Gastrocnemius medialis (tissue), 4 donors: Measurements from ENCODE around the gene NPAS3. TPM values are rescaled to one million over a fixed set of nuclear protein-coding genes. Genes with fewer than 3 reads are reported as not detected.

Source experiments
- ATAC-seq, 2 donors: fragments of 150-250 bp; one replicate each; pipeline ENCODE4 v1.9.1; 2016
- DNase-seq, 2 donors: peaks; one replicate each; pipeline ENCODE4 v3.0.0-alpha.2; 2019
- H3K27ac ChIP-seq, 4 donors: fragments of 200-600 bp; sonication (generic); 1 replicate in 1 of 4; 2 replicates in 3 of 4; pipeline ENCODE4 v1.5.1; 2016 to 2018; ENCODE audit warnings: mild to moderate bottlenecking in 2 of 4, moderate library complexity in 1 of 4
- H3K27me3 ChIP-seq, 3 donors: fragments of 200-600 bp; sonication (generic) in 2 of 3; 1 replicate in 1 of 3; 2 replicates in 2 of 3; pipeline versions ENCODE4 v1.5.1 to v1.6.0; 2016 to 2019; ENCODE audit warnings: mild to moderate bottlenecking in 1 of 3, moderate library complexity in 1 of 3
- H3K36me3 ChIP-seq, 2 donors: fragments of 200-600 bp; sonication (generic) in 1 of 2; one replicate each; pipeline ENCODE4 v1.5.1; 2017 to 2018
- H3K4me1 ChIP-seq, 2 donors: fragments of 200-600 bp; sonication (generic) in 1 of 2; one replicate each; pipeline ENCODE4 v1.5.1; 2016 to 2017; ENCODE audit warnings: mild to moderate bottlenecking in 2 of 2
- H3K4me3 ChIP-seq, 4 donors: fragments of 200-600 bp; sonication (generic) in 3 of 4; 1 replicate in 1 of 4; 2 replicates in 3 of 4; pipeline ENCODE4 v1.5.1; 2016 to 2019; ENCODE audit warnings: mild to moderate bottlenecking in 2 of 4
- H3K9me3 ChIP-seq, 3 donors: fragments of 200-600 bp; sonication (generic) in 2 of 3; 1 replicate in 1 of 3; 2 replicates in 2 of 3; pipeline ENCODE4 v1.5.1; 2016 to 2019
- POLR2A ChIP-seq, 2 donors: fragments of 450-650 bp; IDR thresholded peaks; one replicate each; pipeline ENCODE4 v1.6.1; 2017; ENCODE audit warnings: antibody characterized with exemption in 2 of 2, mild to moderate bottlenecking in 2 of 2, moderate library complexity in 2 of 2
- in situ Hi-C, 4 donors: fragments of 200-750 bp; cut with MboI; loops; one replicate each; pipeline versions ENCODE4 v1.15.0 to v1.8.0; 2017; ENCODE audit warnings: low sequenced_read_pairs in 4 of 4
- intact Hi-C: fragments of 100-400 bp; cut with DNase I; formaldehyde crosslinking; loops from one replicate; pipeline ENCODE4 v1.15.1; 2023; ENCODE audit warnings: low total_unique reads
- total RNA-seq, 4 donors: library from RNA; depleted of rRNA; stranded (reverse); fragments of >200 nt; gene quantifications; one replicate each; pipeline versions ENCODE4 v1.1.0 to v1.2.3, GENCODE V29; 2016
- TF ChIP-seq, protein P1 (sequence below), 5 experiments: fragments of 450-650 bp in 3 of 5; fragments of 200-600 bp in 2 of 5; sonication (generic) in 2 of 5; IDR thresholded peaks in 4 of 5; conservative IDR thresholded peaks in 1 of 5; 1 replicate in 4 of 5; 2 replicates in 1 of 5; pipeline ENCODE4 v1.5.1; 2016 to 2019; ENCODE audit warnings: antibody characterized with exemption in 5 of 5, mild to moderate bottlenecking in 3 of 5, moderate library complexity in 3 of 5

The NPAS3 gene
- total RNA-seq, 4 donors from 2014 or later: 0.82 to 1.00 TPM; not detected in 2

DNA sequence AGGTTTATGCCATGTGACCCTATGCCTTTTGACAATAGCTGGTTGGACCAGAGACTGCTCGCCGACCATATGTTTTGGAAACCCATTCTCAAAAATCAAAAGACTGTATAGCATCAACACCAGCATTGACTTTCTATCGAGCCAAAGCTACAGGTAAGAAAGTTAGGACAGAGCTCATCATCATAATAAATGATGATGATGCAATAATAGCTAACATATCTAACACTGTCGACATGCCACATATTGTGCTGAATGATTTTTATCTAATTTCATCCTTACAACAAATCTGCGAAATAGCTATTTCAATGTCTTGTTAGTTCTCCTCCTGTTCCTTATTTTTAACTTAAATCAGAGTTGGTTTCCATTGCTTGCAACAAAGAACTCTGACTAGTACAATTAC, 909.3 kb downstream of the NPAS3 start:
- H3K4me1 ChIP-seq: no peaks in the 10 kb centered on the region
- H3K4me3 ChIP-seq: no peak overlapping the region
- H3K36me3 ChIP-seq: no peaks in the 10 kb centered on the region
- no peak overlapping the region for H3K27ac ChIP-seq
- no peaks in the 10 kb centered on the region for H3K9me3 ChIP-seq
- TF ChIP-seq POLR2A (IDR thresholded peaks at IDR 0.05): no peak
- TF ChIP-seq, protein P1, sequence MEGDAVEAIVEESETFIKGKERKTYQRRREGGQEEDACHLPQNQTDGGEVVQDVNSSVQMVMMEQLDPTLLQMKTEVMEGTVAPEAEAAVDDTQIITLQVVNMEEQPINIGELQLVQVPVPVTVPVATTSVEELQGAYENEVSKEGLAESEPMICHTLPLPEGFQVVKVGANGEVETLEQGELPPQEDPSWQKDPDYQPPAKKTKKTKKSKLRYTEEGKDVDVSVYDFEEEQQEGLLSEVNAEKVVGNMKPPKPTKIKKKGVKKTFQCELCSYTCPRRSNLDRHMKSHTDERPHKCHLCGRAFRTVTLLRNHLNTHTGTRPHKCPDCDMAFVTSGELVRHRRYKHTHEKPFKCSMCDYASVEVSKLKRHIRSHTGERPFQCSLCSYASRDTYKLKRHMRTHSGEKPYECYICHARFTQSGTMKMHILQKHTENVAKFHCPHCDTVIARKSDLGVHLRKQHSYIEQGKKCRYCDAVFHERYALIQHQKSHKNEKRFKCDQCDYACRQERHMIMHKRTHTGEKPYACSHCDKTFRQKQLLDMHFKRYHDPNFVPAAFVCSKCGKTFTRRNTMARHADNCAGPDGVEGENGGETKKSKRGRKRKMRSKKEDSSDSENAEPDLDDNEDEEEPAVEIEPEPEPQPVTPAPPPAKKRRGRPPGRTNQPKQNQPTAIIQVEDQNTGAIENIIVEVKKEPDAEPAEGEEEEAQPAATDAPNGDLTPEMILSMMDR (IDR thresholded peaks at IDR 0.05 in 4 of 5, conservative IDR thresholded peaks at IDR 0.05 in 1 of 5): no peak
- no peak for DNase-seq
- ATAC-seq: no peak
- in situ Hi-C loops (loop anchor here in 3 of 4 donors (10.0 kb wide), 3 partner anchors 247 to 467 kb away; no protein-coding TSS in a partner anchor), intact Hi-C loops (no loop called here)
- H3K27me3 ChIP-seq: no peaks in the 10 kb centered on the region

DNA sequence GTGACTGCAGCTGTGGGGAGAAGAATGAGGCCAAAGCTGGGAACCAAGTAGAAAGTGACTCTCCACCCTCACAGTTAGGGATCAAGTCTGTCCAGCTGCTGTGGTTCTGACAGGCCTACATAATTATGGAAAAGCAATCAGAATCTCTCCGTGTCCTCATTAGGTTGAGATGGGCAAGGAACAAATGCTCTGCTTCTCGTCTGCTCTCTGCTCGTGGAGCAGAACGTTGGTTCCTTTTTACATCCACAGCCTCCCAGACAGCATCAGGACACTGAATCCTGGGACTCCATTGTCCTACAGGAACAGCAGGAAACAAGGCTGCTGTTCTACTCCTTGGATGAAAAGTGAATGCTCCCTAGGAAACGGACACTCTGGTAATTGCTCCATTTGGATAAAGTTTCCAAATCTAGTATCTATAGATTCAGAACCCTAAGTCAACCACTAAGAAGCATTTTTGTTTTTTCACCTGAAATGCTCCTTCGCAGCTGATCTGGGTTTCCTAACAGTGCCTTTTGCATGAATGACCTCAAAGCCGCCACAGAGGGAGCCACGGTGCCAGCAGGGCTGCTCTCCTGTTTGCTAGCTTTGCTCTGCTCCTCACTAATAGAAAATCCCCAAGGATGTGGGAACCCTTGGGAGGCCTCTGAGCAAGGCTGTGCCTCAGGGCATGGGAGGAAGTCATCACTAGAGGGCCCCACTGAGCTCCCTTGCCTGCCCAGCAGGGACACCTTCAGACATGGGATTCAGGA, 910.2 kb downstream of the NPAS3 start:
- peak in 1 of 2 donors; percentile 48 for DNase-seq
- in situ Hi-C loops (loop anchor here in 3 of 4 donors (10.0 kb wide), 3 partner anchors 246 to 466 kb away; no protein-coding TSS in a partner anchor), intact Hi-C loops (loop anchor here (1.0 kb wide), 1 partner anchor 249 kb away; no protein-coding TSS in a partner anchor)
- no peaks in the 10 kb centered on the region for H3K36me3 ChIP-seq
- ATAC-seq: peak; percentile 52 to 89
- TF ChIP-seq POLR2A (IDR thresholded peaks at IDR 0.05): no peak
- TF ChIP-seq, protein P1 (IDR thresholded peaks at IDR 0.05 in 4 of 5, conservative IDR thresholded peaks at IDR 0.05 in 1 of 5): peak; percentile 45 to 69 (median 60)
- no peaks in the 10 kb centered on the region for H3K27me3 ChIP-seq
- H3K9me3 ChIP-seq: no peaks in the 10 kb centered on the region
- H3K27ac ChIP-seq: no peak overlapping the region
- no peaks in the 10 kb centered on the region for H3K4me1 ChIP-seq
- H3K4me3 ChIP-seq: no peak overlapping the region

DNA sequence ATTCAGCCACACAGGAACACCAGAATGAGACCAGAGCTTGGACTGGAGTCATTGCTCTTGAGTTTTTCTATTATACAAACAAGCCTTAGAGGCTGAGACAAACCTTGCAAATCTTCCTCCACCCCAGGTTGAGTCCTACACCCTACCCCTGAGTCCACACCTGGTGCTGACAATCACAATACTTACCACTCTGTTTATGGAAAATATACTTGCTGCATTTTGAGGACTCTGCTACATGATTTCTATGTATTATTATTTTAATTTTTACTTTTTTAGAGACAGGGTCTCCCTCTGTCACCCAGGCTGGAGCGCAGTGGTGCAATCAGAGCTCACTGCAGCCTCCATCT, 910.7 kb downstream of the NPAS3 start:
- no peaks in the 10 kb centered on the region for H3K9me3 ChIP-seq
- DNase-seq: no peak
- in situ Hi-C loops (loop anchor here in 3 of 4 donors (10.0 kb wide), 3 partner anchors 245 to 465 kb away; no protein-coding TSS in a partner anchor), intact Hi-C loops (loop anchor here (1.0 kb wide), 1 partner anchor 249 kb away; no protein-coding TSS in a partner anchor)
- no peaks in the 10 kb centered on the region for H3K4me1 ChIP-seq
- H3K27me3 ChIP-seq: no peaks in the 10 kb centered on the region
- H3K36me3 ChIP-seq: no peaks in the 10 kb centered on the region
- ATAC-seq: no peak
- TF ChIP-seq, protein P1 (IDR thresholded peaks at IDR 0.05 in 4 of 5, conservative IDR thresholded peaks at IDR 0.05 in 1 of 5): no peak
- TF ChIP-seq POLR2A (IDR thresholded peaks at IDR 0.05): no peak
- no peak overlapping the region for H3K27ac ChIP-seq
- no peak overlapping the region for H3K4me3 ChIP-seq

DNA sequence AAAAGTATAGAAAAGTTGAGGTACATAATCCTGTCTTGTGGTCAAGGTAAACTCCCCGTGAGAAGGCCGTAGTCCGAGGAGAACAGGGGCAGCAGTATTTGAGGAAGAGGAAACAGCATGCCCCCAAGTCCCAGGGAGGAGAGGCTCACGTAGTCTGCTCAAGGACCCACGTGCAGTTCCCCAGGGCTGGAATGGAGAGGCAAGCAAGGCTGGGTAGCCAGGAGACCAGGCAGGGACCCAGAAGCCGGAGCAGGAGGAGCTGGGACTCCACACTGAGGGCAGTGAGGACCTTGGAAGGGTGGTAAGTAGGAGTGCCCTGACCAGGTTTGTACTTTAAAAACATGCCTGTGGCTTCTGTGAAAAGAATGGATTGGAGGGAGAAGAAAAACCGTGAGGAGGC, 912.1 kb downstream of the NPAS3 start:
- no peak overlapping the region for H3K27ac ChIP-seq
- in situ Hi-C loops: loop anchor here in 2 of 4 donors (10.0 kb wide), 2 partner anchors 374 to 384 kb away; no protein-coding TSS in a partner anchor
- no peaks in the 10 kb centered on the region for H3K27me3 ChIP-seq
- no peaks in the 10 kb centered on the region for H3K36me3 ChIP-seq
- DNase-seq: no peak
- H3K4me1 ChIP-seq: no peaks in the 10 kb centered on the region
- no peak for ATAC-seq
- no peaks in the 10 kb centered on the region for H3K9me3 ChIP-seq
- H3K4me3 ChIP-seq: no peak overlapping the region
- TF ChIP-seq POLR2A (IDR thresholded peaks at IDR 0.05): no peak
- TF ChIP-seq, protein P1 (IDR thresholded peaks at IDR 0.05 in 4 of 5, conservative IDR thresholded peaks at IDR 0.05 in 1 of 5): no peak
- intact Hi-C loops: no loop called here
